ENCODE measurements around the gene KLF15.
A peak's percentile ranks its signal among the peaks of the same experiment; 100 is the strongest.

KLF15 gene

GRCh38 chr3:126349071-126349470 lies 8.1 kb downstream of the KLF15 start:
- intact Hi-C loops (cut with DNase I; ENCODE audit: low total_unique reads), result no loop called here
- H3K4me1 ChIP-seq, result peaks cover 0 to 91% (median 50%) of the 10 kb centered on the region in 4 donors
- H3K4me3 ChIP-seq, result no peak overlapping the region
- H3K36me3 ChIP-seq, result peaks cover 93 to 99% (median 99%) of the 10 kb centered on the region in 3 donors
- H3K27ac ChIP-seq, result no peak overlapping the region
- peak; percentile 19 to 64 for DNase-seq
- H3K27me3 ChIP-seq, result no peaks in the 10 kb centered on the region
- no peaks in the 10 kb centered on the region for H3K9me3 ChIP-seq
- no peak for TF ChIP-seq CTCF (IDR thresholded peaks at IDR 0.05)

GRCh38 chr3:126348308-126348920 lies 8.8 kb downstream of the KLF15 start:
- peak; percentile 15 to 54 for DNase-seq
- no peak overlapping the region for H3K4me3 ChIP-seq
- intact Hi-C loops (cut with DNase I; ENCODE audit: low total_unique reads), result no loop called here
- peak in 1 of 2 experiments; percentile 14 for TF ChIP-seq CTCF (IDR thresholded peaks at IDR 0.05)
- peaks cover 0 to 91% (median 47%) of the 10 kb centered on the region in 4 donors for H3K4me1 ChIP-seq
- H3K27me3 ChIP-seq, result no peaks in the 10 kb centered on the region
- H3K9me3 ChIP-seq, result no peaks in the 10 kb centered on the region
- H3K27ac ChIP-seq, result no peak overlapping the region
- peaks cover 99% of the 10 kb centered on the region in 3 donors for H3K36me3 ChIP-seq

GRCh38 chr3:126347543-126348161 lies 9.6 kb downstream of the KLF15 start:
- peak; percentile 17 to 57 for DNase-seq
- Histone ChIP-seq H3K4me1 (peaks cover 0 to 90% (median 44%) of the 10 kb centered on the region in 4 donors), H3K4me3 (no peak overlapping the region), H3K36me3 (peaks cover 95 to 98% (median 98%) of the 10 kb centered on the region in 3 donors), H3K27ac (no peak overlapping the region), H3K27me3 (no peaks in the 10 kb centered on the region), H3K9me3 (no peaks in the 10 kb centered on the region)
- intact Hi-C loops (cut with DNase I; ENCODE audit: low total_unique reads), result no loop called here
- TF ChIP-seq CTCF (IDR thresholded peaks at IDR 0.05), result no peak

DNA sequence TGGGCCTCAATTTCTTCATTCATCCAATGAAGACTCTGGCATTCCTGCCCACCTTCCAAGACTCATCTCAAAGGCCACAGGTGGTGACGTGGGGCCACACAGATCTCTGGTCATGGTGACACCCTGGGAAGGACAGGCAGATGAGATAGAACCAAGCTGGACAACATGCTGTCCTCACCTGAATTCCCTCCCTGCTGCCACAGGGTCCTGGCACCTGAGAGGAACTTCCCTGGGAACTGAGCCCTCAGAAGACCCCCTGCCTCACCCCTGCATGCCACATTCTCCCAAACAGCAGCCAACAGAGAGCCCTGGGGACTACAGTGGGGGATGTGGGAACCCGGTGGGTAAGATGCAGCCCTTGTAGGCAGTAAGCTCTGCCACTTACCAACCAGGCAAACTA lies 10.7 kb downstream of the KLF15 start:
- intact Hi-C loops (cut with DNase I; ENCODE audit: low total_unique reads), result no loop called here
- Histone ChIP-seq H3K9me3 (no peaks in the 10 kb centered on the region), H3K4me3 (no peak overlapping the region), H3K36me3 (peaks cover 93 to 97% (median 96%) of the 10 kb centered on the region in 3 donors), H3K4me1 (peaks cover 0 to 78% (median 36%) of the 10 kb centered on the region in 4 donors), H3K27me3 (no peaks in the 10 kb centered on the region), H3K27ac (no peak overlapping the region)
- no peak for TF ChIP-seq CTCF (IDR thresholded peaks at IDR 0.05)
- peak in 1 of 2 donors; percentile 60 for DNase-seq

- Histone ChIP-seq H3K4me3 (no peak overlapping the region), H3K9me3 (peaks cover 0 to 2% (median 0%) of the 10 kb centered on the region in 3 donors), H3K27me3 (no peaks in the 10 kb centered on the region), H3K36me3 (peaks cover 93 to 97% (median 96%) of the 10 kb centered on the region in 3 donors), H3K27ac (no peak overlapping the region), H3K4me1 (peaks cover 0 to 72% (median 30%) of the 10 kb centered on the region in 4 donors)
- DNase-seq, result peak; percentile 16 to 64
- TF ChIP-seq CTCF (IDR thresholded peaks at IDR 0.05), result no peak
- intact Hi-C loops (cut with DNase I; ENCODE audit: low total_unique reads), result no loop called here
Measured at GRCh38 chr3:126345641-126346460, 11.4 kb downstream of the KLF15 start.

Data from tibial artery (tissue), 4 donors.